HEK293T (cell line): Measurements from ENCODE around the gene NUDT19.
"Not testable (repeated sequence)": the region's sequence is repeated elsewhere in the genome, so short reads cannot be mapped to it uniquely, and the experiment has no call there.

Experiments used
- CTCF ChIA-PET: fragments of 350-600 bp; formaldehyde crosslinking; extraction: SDS; loops from one replicate; lab custom pipeline; 2021; ENCODE audit warnings: antibody characterized with exemption, inconsistent platforms; lab: Yijun Ruan, JAX
- POLR2A ChIA-PET: fragments of 350-600 bp; formaldehyde crosslinking; extraction: SDS; loops from one replicate; lab custom pipeline; 2020; ENCODE audit warnings: antibody characterized with exemption, inconsistent platforms; lab: Yijun Ruan, JAX
- DNase-seq: peaks from one replicate; pipeline ENCODE4 v3.0.0; 2012; ENCODE audit warnings: mixed read lengths; ENCODE audit errors: extremely low spot score
- ARNT ChIP-seq: fragments of 450-650 bp; IDR thresholded peaks from 2 replicates; pipeline ENCODE4 v1.6.1; 2017; ENCODE audit warnings: mild to moderate bottlenecking
- BHLHE40 ChIP-seq: fragments of 450-650 bp; IDR thresholded peaks from 2 replicates; pipeline ENCODE4 v1.6.1; 2016; ENCODE audit warnings: mild to moderate bottlenecking, moderate library complexity, borderline replicate concordance
- CTBP1 ChIP-seq: fragments of 450-650 bp; IDR thresholded peaks from 2 replicates; pipeline ENCODE4 v1.6.1; 2016; ENCODE audit warnings: borderline replicate concordance
- ELF4 ChIP-seq: fragments of 450-650 bp; IDR thresholded peaks from 2 replicates; pipeline ENCODE4 v1.6.1; 2017; ENCODE audit warnings: antibody characterized with exemption
- FOXA1 ChIP-seq: fragments of 450-650 bp; IDR thresholded peaks from 2 replicates; pipeline ENCODE4 v1.6.1; 2016; ENCODE audit warnings: mild to moderate bottlenecking
- FOXK2 ChIP-seq: fragments of 450-650 bp; IDR thresholded peaks from 2 replicates; pipeline ENCODE4 v1.6.1; 2016; ENCODE audit warnings: mild to moderate bottlenecking
- FOXM1 ChIP-seq: fragments of 450-650 bp; IDR thresholded peaks from 2 replicates; pipeline ENCODE4 v1.6.1; 2017; ENCODE audit warnings: mild to moderate bottlenecking, borderline replicate concordance
- HDGF ChIP-seq: fragments of 450-650 bp; IDR thresholded peaks from 2 replicates; pipeline ENCODE4 v1.6.1; 2017; ENCODE audit warnings: antibody characterized with exemption, borderline replicate concordance
- L3MBTL2 ChIP-seq: fragments of 450-650 bp; conservative IDR thresholded peaks from 2 replicates; pipeline ENCODE4 v1.6.1; 2016; ENCODE audit warnings: mild to moderate bottlenecking
- LEF1 ChIP-seq: fragments of 450-650 bp; IDR thresholded peaks from 2 replicates; pipeline ENCODE4 v1.6.1; 2017; ENCODE audit warnings: mild to moderate bottlenecking, borderline replicate concordance
- NFRKB ChIP-seq: fragments of 450-650 bp; IDR thresholded peaks from 2 replicates; pipeline ENCODE4 v1.6.1; 2016; ENCODE audit warnings: mild to moderate bottlenecking, moderate library complexity
- SP1 ChIP-seq: fragments of 450-650 bp; IDR thresholded peaks from 2 replicates; pipeline ENCODE4 v1.6.1; 2017
- SUZ12 ChIP-seq: fragments of 450-650 bp; IDR thresholded peaks from 2 replicates; pipeline ENCODE4 v1.6.1; 2016; ENCODE audit warnings: mild to moderate bottlenecking
- TARDBP ChIP-seq: fragments of 450-650 bp; IDR thresholded peaks from 2 replicates; pipeline ENCODE4 v1.6.1; 2016
- ZNF384 ChIP-seq: fragments of 450-650 bp; IDR thresholded peaks from 2 replicates; pipeline ENCODE4 v1.6.1; 2016
- TF ChIP-seq, protein P1 (sequence below): fragments of 450-650 bp; IDR thresholded peaks from 2 replicates; pipeline ENCODE4 v1.6.1; 2016

The NUDT19 gene

DNA sequence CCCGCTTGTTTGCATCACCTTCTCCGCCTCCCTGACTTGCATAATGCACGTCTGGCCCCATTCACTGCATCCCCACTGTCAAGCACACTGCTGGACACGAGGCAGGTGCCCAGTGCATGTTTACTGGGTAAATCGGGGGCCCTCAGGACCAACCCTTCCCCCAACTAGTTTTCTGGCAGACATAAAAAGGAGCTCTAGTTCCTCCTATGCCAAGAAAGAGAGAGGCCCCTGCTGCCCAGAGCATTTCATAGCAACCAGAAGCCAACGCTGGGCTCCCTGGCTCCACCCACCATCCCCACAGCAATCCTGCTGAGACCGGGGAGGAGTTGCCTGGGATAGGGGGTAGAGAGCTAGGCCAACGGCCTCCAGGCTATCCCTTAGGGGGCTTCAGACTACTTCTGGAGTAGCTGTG lies 39.9 kb upstream of the NUDT19 start:
- peak; percentile 43 for DNase-seq
- ChIA-PET POLR2A (no interaction called here), CTCF (interaction anchor here (1.7 kb wide), 1 partner anchor 19 kb away, joined by 4 read pairs; no protein-coding TSS in a partner anchor)

DNA sequence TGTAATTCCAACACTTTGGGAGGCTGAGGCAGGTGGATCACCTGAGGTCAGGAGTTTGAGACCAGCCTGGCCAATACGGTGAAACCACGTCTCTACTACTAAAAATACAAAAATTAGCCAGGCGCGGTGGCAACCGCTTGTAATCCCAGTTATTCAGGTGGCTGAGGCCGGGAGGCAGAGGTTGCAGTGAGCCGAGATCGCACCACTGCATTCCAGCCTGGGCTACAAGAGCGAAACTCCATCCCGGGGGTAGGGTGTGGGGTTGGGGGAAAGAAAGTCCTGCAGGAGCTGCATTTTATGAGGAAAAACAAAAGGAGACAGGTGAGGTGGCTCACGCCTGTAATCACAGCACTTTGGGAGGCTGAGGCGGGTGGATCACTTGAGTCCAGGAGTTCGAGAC lies 39.3 kb upstream of the NUDT19 start:
- POLR2A ChIA-PET, DNase-seq: not testable (repeated sequence)
- CTCF ChIA-PET = interaction anchor here (1.7 kb wide), 1 partner anchor 20 kb away, joined by 4 read pairs; no protein-coding TSS in a partner anchor

More for the DNA sequence above, 39.9 kb upstream of the NUDT19 start:
- TF ChIP-seq ARNT (no peak), TARDBP (no peak), CTBP1 (no peak), BHLHE40 (no peak), FOXM1 (no peak), ELF4 (no peak), FOXK2 (no peak), LEF1 (no peak)

GRCh38 chr19:32652894-32653598 lies 38.6 kb upstream of the NUDT19 start:
- TF ChIP-seq FOXM1 (no peak), TARDBP (no peak), ELF4 (no peak), FOXA1 (no peak), BHLHE40 (no peak), CTBP1 (no peak), LEF1 (no peak), SP1 (no peak), FOXK2 (no peak), L3MBTL2 (no peak)
- TF ChIP-seq, protein P1, sequence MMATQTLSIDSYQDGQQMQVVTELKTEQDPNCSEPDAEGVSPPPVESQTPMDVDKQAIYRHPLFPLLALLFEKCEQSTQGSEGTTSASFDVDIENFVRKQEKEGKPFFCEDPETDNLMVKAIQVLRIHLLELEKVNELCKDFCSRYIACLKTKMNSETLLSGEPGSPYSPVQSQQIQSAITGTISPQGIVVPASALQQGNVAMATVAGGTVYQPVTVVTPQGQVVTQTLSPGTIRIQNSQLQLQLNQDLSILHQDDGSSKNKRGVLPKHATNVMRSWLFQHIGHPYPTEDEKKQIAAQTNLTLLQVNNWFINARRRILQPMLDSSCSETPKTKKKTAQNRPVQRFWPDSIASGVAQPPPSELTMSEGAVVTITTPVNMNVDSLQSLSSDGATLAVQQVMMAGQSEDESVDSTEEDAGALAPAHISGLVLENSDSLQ = no peak
- ChIA-PET POLR2A (no interaction called here), CTCF (interaction anchor here (1.7 kb wide), 1 partner anchor 20 kb away, joined by 4 read pairs; no protein-coding TSS in a partner anchor)

DNA sequence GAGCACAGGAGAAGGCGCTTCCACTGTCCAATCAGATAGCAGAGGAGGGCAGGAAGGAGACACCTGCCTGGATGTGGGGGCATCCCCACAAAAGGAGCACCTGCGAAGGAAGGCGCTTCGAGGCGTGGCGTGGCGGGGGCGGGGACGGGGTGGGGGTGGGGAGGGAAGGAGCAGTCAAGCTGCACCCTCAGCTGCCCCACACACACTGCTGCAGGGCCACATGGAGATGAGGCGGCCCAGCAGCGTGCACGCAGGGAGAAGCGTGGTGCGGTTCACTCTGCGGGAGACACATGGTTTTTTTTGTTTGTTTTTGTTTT lies 38.1 kb upstream of the NUDT19 start:
- no peak for DNase-seq
- POLR2A ChIA-PET = no interaction called here
- CTCF ChIA-PET = no interaction called here
- TF ChIP-seq FOXM1 (no peak), L3MBTL2 (no peak), NFRKB (no peak), FOXK2 (no peak), SUZ12 (no peak), ARNT (no peak), LEF1 (no peak), FOXA1 (no peak)
- TF ChIP-seq, protein P1 = no peak

More at GRCh38 chr19:32652894-32653598, 38.6 kb upstream of the NUDT19 start:
- no peak for DNase-seq

DNA sequence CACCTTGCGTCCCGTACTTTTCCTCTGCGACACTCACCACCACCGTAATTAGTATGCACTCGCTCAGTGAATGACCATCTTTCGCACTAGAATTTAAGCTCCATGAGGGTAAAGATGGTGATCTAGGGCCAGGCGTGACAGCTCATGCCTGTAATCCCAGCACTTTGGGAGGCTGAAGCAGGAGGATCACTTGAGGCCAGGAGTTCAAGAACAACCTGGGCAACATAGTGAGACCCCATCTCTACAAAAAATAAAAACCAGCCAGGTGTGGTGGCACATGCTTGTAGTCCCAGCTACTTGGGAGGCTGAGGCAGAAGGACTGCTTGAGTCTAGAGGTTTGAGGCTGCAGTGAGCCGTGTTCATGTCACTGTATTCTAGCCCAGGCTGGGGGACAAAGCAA lies 35.2 kb upstream of the NUDT19 start:
- DNase-seq, POLR2A ChIA-PET: not testable (repeated sequence)
- CTCF ChIA-PET = interaction anchor here (0.8 kb wide), 1 partner anchor 27 kb away, joined by 3 read pairs; no protein-coding TSS in a partner anchor

DNA sequence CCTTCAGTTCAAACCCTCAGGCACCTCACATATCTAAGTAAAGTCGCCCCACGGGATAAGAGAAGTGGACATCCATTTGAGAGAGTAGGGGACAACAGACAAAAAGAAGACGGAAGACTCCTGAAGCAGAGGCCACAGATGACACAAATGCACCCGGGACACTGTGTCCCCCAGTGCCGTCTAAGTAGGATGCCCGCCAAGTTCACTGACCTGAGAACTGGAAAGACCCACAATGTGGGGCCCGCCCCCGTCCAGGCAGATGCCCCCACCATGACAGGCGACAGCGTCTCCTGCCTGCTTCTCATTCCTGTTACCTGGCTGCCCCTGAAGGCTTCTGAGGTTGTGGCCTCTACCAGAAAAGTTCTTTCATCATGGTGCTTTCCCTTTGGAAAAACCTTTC lies 33.5 kb upstream of the NUDT19 start:
- CTCF ChIA-PET = no interaction called here
- POLR2A ChIA-PET = no interaction called here
- TF ChIP-seq TARDBP (no peak), CTBP1 (no peak)
- DNase-seq = no peak

DNA sequence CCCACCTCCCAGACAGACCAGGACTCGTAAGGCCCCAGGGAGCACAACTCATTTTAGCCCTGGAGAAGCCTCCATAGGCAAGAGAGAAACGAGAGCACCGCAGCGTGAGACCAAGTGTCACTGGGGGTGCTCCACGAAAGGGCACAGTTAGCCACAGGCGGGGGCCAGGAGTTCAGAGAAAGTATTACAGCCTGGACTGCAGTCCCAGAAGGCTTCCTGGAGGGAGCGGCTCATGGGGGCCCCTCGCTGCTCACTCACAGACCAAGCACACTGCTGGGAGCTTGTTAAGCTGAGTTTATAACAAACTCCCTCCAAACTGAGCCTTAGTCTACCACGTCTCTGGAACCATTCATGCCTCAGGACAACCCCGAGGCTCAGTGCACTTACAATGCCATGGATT lies 33.1 kb upstream of the NUDT19 start:
- TF ChIP-seq BHLHE40 = no peak
- TF ChIP-seq TARDBP = no peak
- no peak for TF ChIP-seq ELF4
- no peak for TF ChIP-seq NFRKB
- TF ChIP-seq, protein P1 = no peak
- no peak for TF ChIP-seq ZNF384
- no peak for TF ChIP-seq FOXA1
- TF ChIP-seq ARNT = no peak
- no peak for TF ChIP-seq L3MBTL2
- TF ChIP-seq LEF1 = no peak
- TF ChIP-seq SUZ12 = no peak
- no peak for TF ChIP-seq CTBP1
- no peak for TF ChIP-seq HDGF
- no peak for TF ChIP-seq FOXK2
- no peak for TF ChIP-seq SP1
- no peak for TF ChIP-seq FOXM1
- DNase-seq = no peak
- ChIA-PET CTCF (no interaction called here), POLR2A (no interaction called here)
